ENCODE results near the gene NFATC4. TPM values are rescaled to one million over a fixed set of nuclear protein-coding genes. Genes with fewer than 3 reads are reported as not detected.

Gene NFATC4
- total and polyA plus RNA-seq, 2 donors (not counting 1 experiment from before 2014, with no cell fraction given), result 3.1 to 7.6 TPM

DNA sequence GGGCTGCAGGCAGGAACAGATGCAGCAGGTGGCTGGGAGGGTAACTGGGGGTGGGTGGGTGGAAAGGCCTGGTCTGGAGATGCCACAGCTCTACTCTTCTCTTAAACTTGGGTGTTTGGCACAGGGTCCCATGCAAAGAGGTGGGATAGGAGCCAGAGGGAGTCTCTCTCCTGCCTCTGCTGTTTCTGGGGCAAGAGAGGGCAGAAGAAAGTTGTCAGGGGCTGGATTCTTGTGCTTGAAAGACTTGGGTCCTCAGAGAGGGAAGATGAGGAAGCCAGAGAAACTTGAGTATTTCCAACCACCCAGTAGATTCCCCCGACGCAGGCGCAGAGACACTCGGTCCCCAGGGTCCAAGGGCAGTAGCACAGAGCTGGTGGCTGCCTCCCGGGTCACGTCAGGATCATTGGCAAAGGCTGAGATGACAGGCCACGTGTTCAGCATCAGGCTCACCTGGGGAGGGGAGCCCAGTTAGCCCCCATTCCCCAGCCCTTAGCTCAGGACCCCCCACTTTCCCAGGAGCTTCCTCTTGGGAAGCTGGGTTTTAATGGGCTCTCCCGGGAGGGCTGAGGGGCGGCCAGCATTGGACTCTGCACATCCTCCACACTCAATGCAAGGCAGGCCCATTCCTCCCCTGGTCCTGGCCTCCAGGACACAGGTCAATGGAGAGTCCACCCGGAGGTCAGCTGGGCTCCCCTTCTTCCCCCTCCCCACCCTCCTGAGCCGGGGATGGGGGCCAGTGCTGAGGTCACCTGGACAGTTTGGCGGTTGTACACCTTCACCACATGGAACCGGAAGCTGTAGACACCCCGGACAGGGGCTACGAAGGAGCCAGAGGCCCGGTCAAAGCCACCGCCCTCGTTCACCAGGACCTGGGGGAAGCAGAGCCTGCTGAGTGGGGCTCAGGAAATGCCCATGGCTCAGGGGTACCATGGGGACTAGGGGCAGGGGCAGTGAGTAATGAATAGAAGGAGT lies 59.8 kb downstream of the NFATC4 start:
- H3K27ac Mint-ChIP-seq, result peak overlapping the region; percentile 78
- TF ChIP-seq, protein P1, sequence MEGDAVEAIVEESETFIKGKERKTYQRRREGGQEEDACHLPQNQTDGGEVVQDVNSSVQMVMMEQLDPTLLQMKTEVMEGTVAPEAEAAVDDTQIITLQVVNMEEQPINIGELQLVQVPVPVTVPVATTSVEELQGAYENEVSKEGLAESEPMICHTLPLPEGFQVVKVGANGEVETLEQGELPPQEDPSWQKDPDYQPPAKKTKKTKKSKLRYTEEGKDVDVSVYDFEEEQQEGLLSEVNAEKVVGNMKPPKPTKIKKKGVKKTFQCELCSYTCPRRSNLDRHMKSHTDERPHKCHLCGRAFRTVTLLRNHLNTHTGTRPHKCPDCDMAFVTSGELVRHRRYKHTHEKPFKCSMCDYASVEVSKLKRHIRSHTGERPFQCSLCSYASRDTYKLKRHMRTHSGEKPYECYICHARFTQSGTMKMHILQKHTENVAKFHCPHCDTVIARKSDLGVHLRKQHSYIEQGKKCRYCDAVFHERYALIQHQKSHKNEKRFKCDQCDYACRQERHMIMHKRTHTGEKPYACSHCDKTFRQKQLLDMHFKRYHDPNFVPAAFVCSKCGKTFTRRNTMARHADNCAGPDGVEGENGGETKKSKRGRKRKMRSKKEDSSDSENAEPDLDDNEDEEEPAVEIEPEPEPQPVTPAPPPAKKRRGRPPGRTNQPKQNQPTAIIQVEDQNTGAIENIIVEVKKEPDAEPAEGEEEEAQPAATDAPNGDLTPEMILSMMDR (IDR thresholded peaks at IDR 0.05), result no peak
- no peak for TF ChIP-seq EZH2 (IDR thresholded peaks at IDR 0.05; ENCODE audit: borderline replicate concordance, insufficient read depth, low read depth, low read length, poor library complexity, severe bottlenecking)
- H3K9me3 Mint-ChIP-seq (ENCODE audit: insufficient read depth), result no peaks in the 10 kb centered on the region
- ChIA-PET CTCF (interaction anchor here (1.0 to 17.4 kb wide), 4 partner anchors 9 to 93 kb away, joined by 3 to 650 read pairs (median 4); partner anchors contain the start of genes ADCY4 and RIPK3), POLR2A (no interaction called here)
- Histone ChIP-seq H3K79me2 (ENCODE audit: control insufficient read depth, insufficient read depth, low read length) (peaks cover 42% of the 10 kb centered on the region), H2AFZ (ENCODE audit: insufficient read depth, low read depth, low read length, poor library complexity, severe bottlenecking) (no peak overlapping the region), H3K27ac (ENCODE audit: low read length in 2 of 2) (peak overlapping the region in 1 of 2 donors; percentile 99), H3K9me3 (ENCODE audit: control extremely low read depth in 1 of 3, control insufficient read depth in 2 of 3, insufficient read depth in 1 of 3, low read length in 2 of 3) (no peaks in the 10 kb centered on the region), H3K4me3 (ENCODE audit: control extremely low read depth in 1 of 5, extremely low read depth in 1 of 5, insufficient read depth in 1 of 5, low read depth in 2 of 5, low read length in 4 of 5) (no peak overlapping the region), H3K4me1 (ENCODE audit: control insufficient read depth in 2 of 2, insufficient read depth in 2 of 2, low read length in 2 of 2) (peaks cover 22 to 36% of the 10 kb centered on the region in 2 donors), H3K36me3 (replicated peaks in 1 of 2; ENCODE audit: control extremely low read depth in 1 of 2, control insufficient read depth in 1 of 2, extremely low read depth in 1 of 2, insufficient read depth in 2 of 2, low read length in 1 of 2) (peaks cover 0 to 16% of the 10 kb centered on the region in 2 experiments), H4K20me1 (ENCODE audit: control insufficient read depth, insufficient read depth, low read length, poor library complexity, severe bottlenecking) (peaks cover 20% of the 10 kb centered on the region), H3K9ac (ENCODE audit: low read length) (no peak overlapping the region), H3K27me3 (replicated peaks in 1 of 4; ENCODE audit: control extremely low read depth in 1 of 4, control insufficient read depth in 3 of 4, insufficient read depth in 4 of 4, low read length in 3 of 4) (no peaks in the 10 kb centered on the region), H3K4me2 (replicated peaks; ENCODE audit: low read depth, low read length, poor library complexity, severe bottlenecking) (no peak overlapping the region)
- peak overlapping the region; percentile 13 for H3K4me3 Mint-ChIP-seq
- H3K4me1 Mint-ChIP-seq, result peaks cover 25% of the 10 kb centered on the region
- 71% methylated on average over 17 of the region's 18 CpGs for WGBS (ENCODE audit: insufficient coverage)
- no peak for DNase-seq
- H3K27me3 Mint-ChIP-seq, result no peaks in the 10 kb centered on the region
- ATAC-seq (ENCODE audit: low read depth), result no peak
- intact Hi-C loops (cut with micrococcal nuclease), result no loop called here

All from B cell (primary cell).